ENCODE data around the gene ITPA. TPM values are rescaled to one million over a fixed set of nuclear protein-coding genes. Genes with fewer than 3 reads are reported as not detected.
A peak's percentile ranks its signal among the peaks of the same experiment; 100 is the strongest.

The ITPA gene
- total and polyA plus RNA-seq, 2 of the 13 experiments (the other 11 are each of a cell fraction or from before 2014, with no cell fraction given), result 60.1 to 103 TPM

GRCh38 chr20:3222635-3223600 lies 13.6 kb downstream of the ITPA start (continued):
- peak; percentile 89 for TF ChIP-seq TFE3 (CRISPR knock-in tag; IDR thresholded peaks at IDR 0.05)
- peak; percentile 100 for TF ChIP-seq DPF2 (CRISPR knock-in tag; IDR thresholded peaks at IDR 0.05; ENCODE audit: borderline replicate concordance, low read depth)
- TF ChIP-seq TFDP1 (CRISPR knock-in tag; IDR thresholded peaks at IDR 0.05; ENCODE audit: borderline replicate concordance), result peak; percentile 84; the same call in 1 of the 2 replicates
- TF ChIP-seq IRX3 (CRISPR knock-in tag; IDR thresholded peaks at IDR 0.05; ENCODE audit: borderline replicate concordance, low read depth), result no peak; the same call in 1 of the 2 replicates
- no peak; the same call in 1 of the 2 replicates for TF ChIP-seq ZNF879 (CRISPR knock-in tag; IDR thresholded peaks at IDR 0.05)
- peak; percentile 50; the same call in 1 of the 2 replicates for TF ChIP-seq TIGD3 (CRISPR knock-in tag; IDR thresholded peaks at IDR 0.05; ENCODE audit: borderline replicate concordance)
- TF ChIP-seq MNT (IDR thresholded peaks at IDR 0.05), result peak; percentile 76
- no peak for TF ChIP-seq TRIM22 (IDR thresholded peaks at IDR 0.05)
- TF ChIP-seq KLF6 (CRISPR knock-in tag; IDR thresholded peaks at IDR 0.05), result peak; percentile 77; the same call in 1 of the 2 replicates
- TF ChIP-seq CSRNP2 (CRISPR knock-in tag; conservative IDR thresholded peaks at IDR 0.05; ENCODE audit: low read depth), result no peak
- TF ChIP-seq MIER2 (CRISPR knock-in tag; IDR thresholded peaks at IDR 0.05), result peak; percentile 66
- peak; percentile 66; the same call in 1 of the 2 replicates for TF ChIP-seq AHR (CRISPR knock-in tag; IDR thresholded peaks at IDR 0.05)
- peak; percentile 92 for TF ChIP-seq KDM2A (CRISPR knock-in tag; IDR thresholded peaks at IDR 0.05; ENCODE audit: borderline replicate concordance, low read depth)
- no peak for TF ChIP-seq ZNF33B (CRISPR knock-in tag; IDR thresholded peaks at IDR 0.05)
- TF ChIP-seq ZNF343 (CRISPR knock-in tag; IDR thresholded peaks at IDR 0.05), result peak; percentile 98
- no peak for TF ChIP-seq ARID2 (CRISPR knock-in tag; IDR thresholded peaks at IDR 0.05; ENCODE audit: borderline replicate concordance)
- no peak for TF ChIP-seq ZNF296 (CRISPR knock-in tag; conservative IDR thresholded peaks at IDR 0.05)
- TF ChIP-seq ZNF484 (CRISPR knock-in tag; IDR thresholded peaks at IDR 0.05; ENCODE audit: borderline replicate concordance, low read depth), result no peak
- TF ChIP-seq ZFP37 (CRISPR knock-in tag; IDR thresholded peaks at IDR 0.05; ENCODE audit: borderline replicate concordance), result peak; percentile 90; the same call in 1 of the 2 replicates

All from HepG2 (cell line).